Endothelial cell (in vitro differentiated cells): Measurements from ENCODE around the gene CEP250. TPM values are rescaled to one million over a fixed set of nuclear protein-coding genes. Genes with fewer than 3 reads are reported as not detected.

Source experiments
- DNase-seq: peaks from one replicate; pipeline ENCODE4 v3.0.0; 2021; ENCODE audit warnings: low spot score
- H3K27ac Mint-ChIP-seq: one replicate; pipeline ENCODE4 v1.8.0; 2021; ENCODE audit warnings: mixed read lengths, inconsistent platforms; ENCODE audit not compliant: unreplicated experiment
- H3K27me3 Mint-ChIP-seq: one replicate; pipeline ENCODE4 v1.8.0; 2021; ENCODE audit warnings: mild to moderate bottlenecking, moderate library complexity, mixed read lengths, inconsistent platforms; ENCODE audit not compliant: unreplicated experiment
- H3K36me3 Mint-ChIP-seq: one replicate; pipeline ENCODE4 v1.8.0; 2021; ENCODE audit warnings: mild to moderate bottlenecking, low read depth, mixed read lengths, inconsistent platforms; ENCODE audit not compliant: unreplicated experiment
- H3K4me1 Mint-ChIP-seq: one replicate; pipeline ENCODE4 v1.8.0; 2021; ENCODE audit warnings: mild to moderate bottlenecking, mixed read lengths, inconsistent platforms; ENCODE audit not compliant: unreplicated experiment
- H3K4me3 Mint-ChIP-seq: one replicate; pipeline ENCODE4 v1.8.0; 2021; ENCODE audit warnings: mild to moderate bottlenecking, mixed read lengths, inconsistent platforms; ENCODE audit not compliant: unreplicated experiment
- H3K9me3 Mint-ChIP-seq: one replicate; pipeline ENCODE4 v1.8.0; 2021; ENCODE audit warnings: mixed read lengths, inconsistent platforms; ENCODE audit not compliant: unreplicated experiment
- total RNA-seq: library from RNA; stranded (reverse); fragmentation: NEBNext Ultra II Directional; extraction: Animal tissue kit (Norgen Biotek cat#: 25700); gene quantifications from one replicate; pipeline ENCODE4 v1.2.1, GENCODE V29; 2021; ENCODE audit not compliant: unreplicated experiment
- TF ChIP-seq, protein P1 (sequence below): fragments of 200-600 bp; sonication (generic); IDR thresholded peaks from one replicate; pipeline ENCODE4 v1.5.0; 2021; ENCODE audit warnings: antibody characterized with exemption; ENCODE audit not compliant: unreplicated experiment

CEP250 gene
- total RNA-seq, 1 donor from 2014 or later: 30.7 TPM

DNA sequence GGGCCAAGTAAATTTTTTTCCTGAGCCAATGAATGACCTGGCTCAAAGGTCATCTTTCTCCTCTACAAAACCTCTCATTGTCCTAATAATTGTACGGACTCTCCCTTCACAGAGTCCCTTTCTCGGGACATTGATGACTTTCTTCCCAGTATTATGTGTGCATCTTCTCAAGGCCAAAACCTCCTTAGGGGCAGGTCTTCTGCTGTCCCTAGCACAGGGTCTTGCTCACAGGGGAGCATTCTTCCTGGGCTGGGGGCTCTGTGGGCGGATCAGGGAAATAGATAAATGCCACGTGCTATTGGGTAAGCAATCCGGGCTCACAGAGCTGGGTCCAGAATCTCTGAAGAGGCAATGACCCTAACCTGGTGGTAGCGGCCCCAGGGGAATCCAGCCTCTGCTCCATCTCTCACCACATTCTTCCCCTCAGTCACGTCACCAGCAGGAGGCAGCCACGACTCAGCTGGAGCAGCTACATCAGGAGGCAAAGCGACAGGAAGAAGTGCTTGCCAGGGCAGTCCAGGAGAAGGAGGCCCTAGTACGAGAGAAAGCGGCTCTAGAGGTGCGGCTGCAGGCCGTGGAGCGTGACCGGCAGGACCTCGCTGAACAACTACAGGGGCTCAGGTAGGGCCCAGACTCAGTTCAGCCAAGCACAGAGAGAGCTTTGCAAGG, 23.5 kb downstream of the CEP250 start:
- Mint-ChIP-seq H3K27ac (no peak overlapping the region), H3K4me1 (no peaks in the 10 kb centered on the region), H3K9me3 (no peaks in the 10 kb centered on the region)

DNA sequence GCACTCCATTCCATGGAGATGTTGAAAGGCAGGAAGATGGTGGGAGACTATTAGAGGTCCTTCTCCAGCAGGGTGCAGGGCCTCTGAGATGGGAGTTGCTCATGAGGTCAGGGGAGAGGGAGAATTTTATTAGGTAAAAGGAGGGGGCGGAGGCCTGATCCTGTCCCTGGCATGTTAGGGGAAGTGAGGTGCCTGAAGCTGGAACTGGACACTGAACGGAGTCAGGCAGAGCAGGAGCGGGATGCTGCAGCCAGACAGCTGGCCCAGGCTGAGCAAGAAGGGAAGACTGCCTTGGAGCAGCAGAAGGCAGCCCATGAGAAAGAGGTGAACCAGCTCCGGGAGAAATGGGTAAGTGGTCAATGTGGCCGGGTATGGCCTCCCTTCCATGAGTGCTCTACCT, 24.4 kb downstream of the CEP250 start:
- peaks cover 1% of the 10 kb centered on the region for H3K27me3 Mint-ChIP-seq
- peaks cover 31% of the 10 kb centered on the region for H3K36me3 Mint-ChIP-seq
- H3K9me3 Mint-ChIP-seq: no peaks in the 10 kb centered on the region
- H3K4me1 Mint-ChIP-seq: no peaks in the 10 kb centered on the region
- no peak for DNase-seq
- no peak overlapping the region for H3K27ac Mint-ChIP-seq
- peak overlapping the region; percentile 13 for H3K4me3 Mint-ChIP-seq
- TF ChIP-seq, protein P1, sequence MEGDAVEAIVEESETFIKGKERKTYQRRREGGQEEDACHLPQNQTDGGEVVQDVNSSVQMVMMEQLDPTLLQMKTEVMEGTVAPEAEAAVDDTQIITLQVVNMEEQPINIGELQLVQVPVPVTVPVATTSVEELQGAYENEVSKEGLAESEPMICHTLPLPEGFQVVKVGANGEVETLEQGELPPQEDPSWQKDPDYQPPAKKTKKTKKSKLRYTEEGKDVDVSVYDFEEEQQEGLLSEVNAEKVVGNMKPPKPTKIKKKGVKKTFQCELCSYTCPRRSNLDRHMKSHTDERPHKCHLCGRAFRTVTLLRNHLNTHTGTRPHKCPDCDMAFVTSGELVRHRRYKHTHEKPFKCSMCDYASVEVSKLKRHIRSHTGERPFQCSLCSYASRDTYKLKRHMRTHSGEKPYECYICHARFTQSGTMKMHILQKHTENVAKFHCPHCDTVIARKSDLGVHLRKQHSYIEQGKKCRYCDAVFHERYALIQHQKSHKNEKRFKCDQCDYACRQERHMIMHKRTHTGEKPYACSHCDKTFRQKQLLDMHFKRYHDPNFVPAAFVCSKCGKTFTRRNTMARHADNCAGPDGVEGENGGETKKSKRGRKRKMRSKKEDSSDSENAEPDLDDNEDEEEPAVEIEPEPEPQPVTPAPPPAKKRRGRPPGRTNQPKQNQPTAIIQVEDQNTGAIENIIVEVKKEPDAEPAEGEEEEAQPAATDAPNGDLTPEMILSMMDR: no peak

More for the DNA sequence above, 23.5 kb downstream of the CEP250 start:
- Mint-ChIP-seq H3K4me3 (peak overlapping the region; percentile 10), H3K36me3 (peaks cover 24% of the 10 kb centered on the region), H3K27me3 (peaks cover 1% of the 10 kb centered on the region)
- TF ChIP-seq, protein P1: no peak
- DNase-seq: peak; percentile 57

DNA sequence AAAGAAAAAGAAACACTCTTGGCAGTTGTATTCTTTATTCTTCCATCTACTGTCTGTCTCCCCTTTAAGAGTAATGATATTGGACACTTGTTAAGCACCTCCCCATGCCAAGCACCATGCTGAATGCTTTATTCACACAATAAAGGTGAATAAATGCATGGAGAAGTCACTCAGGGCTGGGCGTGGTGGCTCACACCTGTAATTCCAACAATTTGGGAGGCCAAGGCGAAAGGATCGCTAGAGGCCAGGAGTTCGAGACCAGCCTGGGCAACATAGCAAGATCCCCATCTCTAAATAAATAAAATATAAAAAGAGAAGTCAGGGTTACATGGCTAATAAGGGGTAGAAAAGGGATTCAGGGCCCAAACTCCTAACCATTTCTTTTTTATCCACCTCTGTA, 32.1 kb downstream of the CEP250 start:
- TF ChIP-seq, protein P1: no peak
- Mint-ChIP-seq H3K27me3 (peaks cover 5% of the 10 kb centered on the region), H3K4me1 (peaks cover 2% of the 10 kb centered on the region), H3K9me3 (no peaks in the 10 kb centered on the region), H3K4me3 (no peak overlapping the region), H3K36me3 (peaks cover 33% of the 10 kb centered on the region), H3K27ac (no peak overlapping the region)
- DNase-seq: no peak

DNA sequence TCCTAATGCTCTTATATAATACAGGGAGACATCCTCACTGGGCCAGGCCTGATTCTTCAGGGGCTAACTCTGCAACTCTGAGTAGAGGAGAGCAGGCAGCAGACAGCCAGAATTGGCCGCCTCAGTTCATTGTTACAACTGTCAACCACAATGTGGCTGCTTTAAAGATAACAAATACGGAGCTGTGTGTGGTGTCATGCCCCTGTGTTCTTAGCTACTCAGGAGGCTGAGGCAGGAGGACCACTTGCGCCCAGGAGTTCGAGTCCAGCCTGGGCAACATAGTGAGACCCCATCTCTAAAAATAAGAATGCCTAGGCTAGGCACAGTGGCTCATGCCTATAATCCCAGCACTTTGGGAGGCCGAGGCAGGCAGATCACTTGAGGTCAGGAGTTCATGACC, 34.3 kb downstream of the CEP250 start:
- H3K36me3 Mint-ChIP-seq: peaks cover 31% of the 10 kb centered on the region
- H3K4me3 Mint-ChIP-seq: no peak overlapping the region
- TF ChIP-seq, protein P1: no peak
- H3K27me3 Mint-ChIP-seq: peaks cover 9% of the 10 kb centered on the region
- H3K27ac Mint-ChIP-seq: no peak overlapping the region
- no peaks in the 10 kb centered on the region for H3K9me3 Mint-ChIP-seq
- no peak for DNase-seq
- H3K4me1 Mint-ChIP-seq: peaks cover 2% of the 10 kb centered on the region

DNA sequence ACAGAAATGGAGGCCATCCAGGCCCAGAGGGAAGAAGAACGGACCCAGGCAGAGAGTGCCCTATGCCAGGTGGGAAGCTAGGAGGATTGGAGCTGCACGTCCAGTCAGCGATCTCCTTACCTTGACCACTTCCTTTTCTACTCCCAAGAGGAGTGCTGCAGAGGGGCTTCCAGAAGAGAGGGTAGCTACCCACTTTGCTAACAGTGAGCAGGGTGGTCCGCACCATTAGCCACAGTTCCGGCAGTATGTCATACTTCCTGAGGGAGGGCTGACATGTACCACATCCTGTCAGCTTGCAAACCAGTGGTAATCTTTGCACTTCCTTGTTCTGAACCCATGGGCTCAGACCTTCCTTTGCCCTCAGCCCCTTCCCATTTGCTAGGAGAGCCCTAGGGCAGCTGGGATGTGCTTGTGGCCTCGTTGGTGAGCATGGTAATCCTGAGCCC, 35.4 kb downstream of the CEP250 start:
- peaks cover 9% of the 10 kb centered on the region for H3K27me3 Mint-ChIP-seq

More for the DNA sequence above, 35.4 kb downstream of the CEP250 start:
- peaks cover 40% of the 10 kb centered on the region for H3K36me3 Mint-ChIP-seq
- H3K4me1 Mint-ChIP-seq: peaks cover 2% of the 10 kb centered on the region
- TF ChIP-seq, protein P1: no peak
- no peak overlapping the region for H3K4me3 Mint-ChIP-seq
- H3K27ac Mint-ChIP-seq: peak overlapping the region; percentile 94
- DNase-seq: no peak
- no peaks in the 10 kb centered on the region for H3K9me3 Mint-ChIP-seq
